WTC11 (cell line): ENCODE results near the gene DLG5. TPM values are rescaled to one million over a fixed set of nuclear protein-coding genes. Genes with fewer than 3 reads are reported as not detected.

Experiments used
- ATAC-seq: fragments of 200-7000 bp; cut with Tn5 transposase; 2 replicates; pipeline ENCODE4 v1.10.0; 2021; ENCODE audit warnings: mild to moderate bottlenecking, moderate library complexity
- CTCF ChIA-PET: fragments of 300-600 bp; sonication (Branson Sonifier 250); formaldehyde crosslinking; loops from one replicate; lab custom pipeline; 2021; ENCODE audit warnings: antibody characterized with exemption; lab: Charles Lee
- POLR2A ChIA-PET: fragments of 350-600 bp; sonication (Branson Sonifier 250); formaldehyde crosslinking; loops from one replicate; lab custom pipeline; 2021; ENCODE audit warnings: antibody characterized with exemption; lab: Charles Lee
- DNase-seq: peaks from one replicate; pipeline ENCODE4 v3.0.0; 2021; ENCODE audit warnings: low spot score
- H3K27ac Mint-ChIP-seq: 2 replicates; pipeline ENCODE4 v1.8.0; 2021; ENCODE audit warnings: mixed read lengths
- H3K27me3 Mint-ChIP-seq: 2 replicates; pipeline ENCODE4 v1.8.0; 2021; ENCODE audit warnings: low read depth, mild to moderate bottlenecking, moderate library complexity, mixed read lengths
- H3K36me3 Mint-ChIP-seq: 2 replicates; pipeline ENCODE4 v1.8.0; 2021; ENCODE audit warnings: mixed read lengths
- H3K4me1 Mint-ChIP-seq: 2 replicates; pipeline ENCODE4 v1.8.0; 2022; ENCODE audit warnings: mixed read lengths
- H3K4me3 Mint-ChIP-seq: 2 replicates; pipeline ENCODE4 v1.8.0; 2021; ENCODE audit warnings: mild to moderate bottlenecking, moderate library complexity, mixed read lengths
- H3K9me3 Mint-ChIP-seq: 2 replicates; pipeline ENCODE4 v1.8.0; 2021; ENCODE audit warnings: mixed read lengths
- NFE2L1 ChIP-seq: sonication (generic); formaldehyde crosslinking; IDR thresholded peaks from 2 replicates; pipeline ENCODE4 v1.8.1; 2023; ENCODE audit warnings: missing genetic modification reagents
- OVOL2 ChIP-seq: fragments of 250-450 bp; sonication (Bioruptor Pico); IDR thresholded peaks from 2 replicates; pipeline ENCODE4 v1.9.0; 2021; ENCODE audit warnings: mild to moderate bottlenecking, borderline replicate concordance
- PRDM15 ChIP-seq: sonication (generic); formaldehyde crosslinking; IDR thresholded peaks from 2 replicates; pipeline ENCODE4 v1.8.0; 2022; ENCODE audit warnings: missing genetic modification reagents
- PREB ChIP-seq: sonication (generic); formaldehyde crosslinking; IDR thresholded peaks from 2 replicates; pipeline ENCODE4 v1.8.1; 2022; ENCODE audit warnings: mild to moderate bottlenecking, missing genetic modification reagents, moderate library complexity, borderline replicate concordance
- RELA ChIP-seq: sonication (generic); formaldehyde crosslinking; IDR thresholded peaks from 2 replicates; pipeline ENCODE4 v1.8.1; 2022; ENCODE audit warnings: missing genetic modification reagents, mild to moderate bottlenecking, borderline replicate concordance
- SOX15 ChIP-seq: fragments of 250-450 bp; sonication (Bioruptor Pico); IDR thresholded peaks from 2 replicates; pipeline ENCODE4 v1.9.0; 2021; ENCODE audit warnings: mild to moderate bottlenecking
- ZMAT4 ChIP-seq: fragments of 250-450 bp; sonication (Bioruptor Pico); IDR thresholded peaks from 2 replicates; pipeline ENCODE4 v1.9.0; 2021; ENCODE audit warnings: mild to moderate bottlenecking
- ZNF219 ChIP-seq: sonication (generic); formaldehyde crosslinking; IDR thresholded peaks from 2 replicates; pipeline ENCODE4 v1.8.0; 2023; ENCODE audit warnings: missing genetic modification reagents, mild to moderate bottlenecking, borderline replicate concordance
- ZNF396 ChIP-seq: fragments of 250-450 bp; sonication (Bioruptor Pico); IDR thresholded peaks from 2 replicates; pipeline ENCODE4 v1.8.0; 2021; ENCODE audit warnings: mild to moderate bottlenecking, moderate library complexity, borderline replicate concordance
- ZNF532 ChIP-seq: fragments of 250-450 bp; sonication (Bioruptor Pico); IDR thresholded peaks from 2 replicates; pipeline ENCODE4 v1.9.0; 2021; ENCODE audit warnings: mild to moderate bottlenecking, borderline replicate concordance
- total RNA-seq: library from RNA; stranded (reverse); gene quantifications from 3 replicates; pipeline ENCODE4 v1.2.3, GENCODE V29; 2021

The DLG5 gene
- total RNA-seq, 1 experiment from 2014 or later = 65.5 TPM

GRCh38 chr10:77823811-77824542, 102.6 kb downstream of the DLG5 start (continued):
- no peak for TF ChIP-seq ZNF532
- TF ChIP-seq RELA (CRISPR knock-in tag) = no peak

GRCh38 chr10:77821551-77821950, 105.0 kb downstream of the DLG5 start:
- H3K36me3 Mint-ChIP-seq = peaks cover 38% of the 10 kb centered on the region

More at GRCh38 chr10:77821551-77821950, 105.0 kb downstream of the DLG5 start:
- H3K27me3 Mint-ChIP-seq = no peaks in the 10 kb centered on the region
- ATAC-seq (no peak), DNase-seq (no peak)
- H3K4me3 Mint-ChIP-seq = no peak overlapping the region
- POLR2A ChIA-PET = no interaction called here
- no peaks in the 10 kb centered on the region for H3K9me3 Mint-ChIP-seq
- 0 out of 2 replicates have a peak, but pooled peaks cover 2% of the 10 kb centered on the region for H3K4me1 Mint-ChIP-seq
- TF ChIP-seq SOX15 (CRISPR knock-in tag) = no peak
- TF ChIP-seq ZMAT4 (CRISPR knock-in tag) = no peak
- TF ChIP-seq ZNF396 (CRISPR knock-in tag) = no peak
- no peak for TF ChIP-seq PREB (CRISPR knock-in tag)
- no peak for TF ChIP-seq ZNF219 (CRISPR knock-in tag)
- TF ChIP-seq PRDM15 (CRISPR knock-in tag) = no peak
- TF ChIP-seq NFE2L1 (CRISPR knock-in tag) = no peak
- TF ChIP-seq OVOL2 (CRISPR knock-in tag) = no peak
- peak overlapping the region; percentile 41; the same call in 1 of the 2 replicates for H3K27ac Mint-ChIP-seq
- CTCF ChIA-PET = interaction anchor here (1.4 kb wide), 1 partner anchor 26 kb away, joined by 4 read pairs; no protein-coding TSS in a partner anchor
